Panc1 (cell line): ENCODE data around the gene HSPBP1. TPM values are rescaled to one million over a fixed set of nuclear protein-coding genes. Genes with fewer than 3 reads are reported as not detected.

Experiments used
- ATAC-seq: fragments of 200-7000 bp; cut with Tn5 transposase; 2 replicates; pipeline ENCODE4 v1.9.1; 2020; ENCODE audit warnings: mild to moderate bottlenecking, moderate library complexity
- BruUV-seq: library from RNA; stranded (reverse); fragments of 400-500 nt; replicated peaks from 2 replicates; lab custom pipeline; 2021; lab: Mats Ljungman, UMichigan
- CTCF ChIA-PET: fragments of 300-600 bp; sonication (Branson Sonifier 250); formaldehyde crosslinking; loops from one replicate; lab custom pipeline; 2022; ENCODE audit warnings: antibody characterized with exemption; lab: Charles Lee
- POLR2A ChIA-PET: fragments of 300-600 bp; sonication (Branson Sonifier 250); formaldehyde crosslinking; loops from one replicate; lab custom pipeline; 2022; ENCODE audit warnings: antibody characterized with exemption; lab: Charles Lee
- DNase-seq: peaks from one replicate; pipeline ENCODE4 v3.0.0-alpha.2; 2010; ENCODE audit warnings: low read depth, low spot score
- H3K27ac ChIP-seq: 2 replicates; pipeline ENCODE4 v1.5.1; 2011; ENCODE audit warnings: mild to moderate bottlenecking, low read length, inconsistent platforms
- H3K27me3 ChIP-seq: fragments of 200-500 bp; sonication (Bioruptor generic); 2 replicates; pipeline ENCODE4 v1.6.0; 2014; ENCODE audit warnings: low read length, inconsistent platforms; ENCODE audit not compliant: control insufficient read depth, insufficient read depth
- H3K36me3 ChIP-seq: fragments of 200-500 bp; sonication (Bioruptor generic); 2 replicates; pipeline ENCODE4 v1.5.1; 2014; ENCODE audit warnings: inconsistent platforms, mild to moderate bottlenecking, low read length, moderate library complexity; ENCODE audit not compliant: control insufficient read depth, insufficient read depth
- H3K4me1 ChIP-seq: 2 replicates; pipeline ENCODE4 v1.5.1; 2011; ENCODE audit warnings: inconsistent platforms, mild to moderate bottlenecking, low read length, moderate library complexity; ENCODE audit not compliant: control insufficient read depth, insufficient read depth
- H3K4me3 ChIP-seq, 2 experiments: 2 replicates each; pipeline ENCODE4 v1.5.1; 2011 to 2012; ENCODE audit warnings: low read depth in 2 of 2, low read length in 2 of 2, mild to moderate bottlenecking in 2 of 2, inconsistent platforms in 1 of 2, moderate library complexity in 1 of 2
- H3K9me3 ChIP-seq: fragments of 200-500 bp; sonication (Bioruptor generic); 2 replicates; pipeline ENCODE4 v1.5.1; 2014; ENCODE audit warnings: low read depth, mild to moderate bottlenecking, inconsistent platforms, low read length, moderate library complexity; ENCODE audit not compliant: control insufficient read depth, insufficient read depth
- POLR2AphosphoS5 ChIP-seq: IDR thresholded peaks from 2 replicates; pipeline ENCODE4 v1.6.1; 2012; ENCODE audit warnings: mild to moderate bottlenecking, low read depth, low read length, moderate library complexity
- SIN3A ChIP-seq: IDR thresholded peaks from 2 replicates; pipeline ENCODE4 v1.6.1; 2012; ENCODE audit warnings: low read depth, mild to moderate bottlenecking, low read length, moderate library complexity, borderline replicate concordance; ENCODE audit not compliant: insufficient read depth
- TCF7L2 ChIP-seq: IDR thresholded peaks from 2 replicates; pipeline ENCODE4 v1.6.1; 2011; ENCODE audit warnings: mild to moderate bottlenecking, low read depth, low read length, inconsistent platforms
- in situ Hi-C: cut with HindIII; loops from 2 replicates; pipeline ENCODE4 v1.10.0; 2016; ENCODE audit warnings: low sequenced_read_pairs, low pct_unique_long_range_greater_than_20kb
- intact Hi-C: fragments of 100-400 bp; cut with micrococcal nuclease; formaldehyde crosslinking; loops from one replicate; pipeline ENCODE4 v1.10.0; 2022; ENCODE audit not compliant: unreplicated experiment
- total RNA-seq: library from RNA; stranded (reverse); gene quantifications from one replicate; pipeline ENCODE4 v1.2.1, GENCODE V29; 2021; ENCODE audit not compliant: unreplicated experiment
- TF ChIP-seq, protein P1 (sequence below): fragments of 450-650 bp; IDR thresholded peaks from 2 replicates; pipeline ENCODE4 v1.5.1; 2017; ENCODE audit warnings: mild to moderate bottlenecking
- TF ChIP-seq, protein P2 (sequence below), 2 experiments: IDR thresholded peaks; 2 replicates each; pipeline ENCODE4 v1.6.1; 2011 to 2012; ENCODE audit warnings: low read depth in 2 of 2, control low read depth in 1 of 2, low read length in 1 of 2, mild to moderate bottlenecking in 1 of 2, moderate library complexity in 1 of 2; ENCODE audit not compliant: insufficient read depth in 1 of 2

The HSPBP1 gene
- total RNA-seq, 1 experiment from 2014 or later, result 84.2 TPM

GRCh38 chr19:55230329-55230728, 49.6 kb downstream of the HSPBP1 start:
- intact Hi-C loops (no loop called here), in situ Hi-C loops (no loop called here)
- ChIA-PET CTCF (no interaction called here), POLR2A (no interaction called here)
- TF ChIP-seq SIN3A, result no peak
- TF ChIP-seq, protein P1, sequence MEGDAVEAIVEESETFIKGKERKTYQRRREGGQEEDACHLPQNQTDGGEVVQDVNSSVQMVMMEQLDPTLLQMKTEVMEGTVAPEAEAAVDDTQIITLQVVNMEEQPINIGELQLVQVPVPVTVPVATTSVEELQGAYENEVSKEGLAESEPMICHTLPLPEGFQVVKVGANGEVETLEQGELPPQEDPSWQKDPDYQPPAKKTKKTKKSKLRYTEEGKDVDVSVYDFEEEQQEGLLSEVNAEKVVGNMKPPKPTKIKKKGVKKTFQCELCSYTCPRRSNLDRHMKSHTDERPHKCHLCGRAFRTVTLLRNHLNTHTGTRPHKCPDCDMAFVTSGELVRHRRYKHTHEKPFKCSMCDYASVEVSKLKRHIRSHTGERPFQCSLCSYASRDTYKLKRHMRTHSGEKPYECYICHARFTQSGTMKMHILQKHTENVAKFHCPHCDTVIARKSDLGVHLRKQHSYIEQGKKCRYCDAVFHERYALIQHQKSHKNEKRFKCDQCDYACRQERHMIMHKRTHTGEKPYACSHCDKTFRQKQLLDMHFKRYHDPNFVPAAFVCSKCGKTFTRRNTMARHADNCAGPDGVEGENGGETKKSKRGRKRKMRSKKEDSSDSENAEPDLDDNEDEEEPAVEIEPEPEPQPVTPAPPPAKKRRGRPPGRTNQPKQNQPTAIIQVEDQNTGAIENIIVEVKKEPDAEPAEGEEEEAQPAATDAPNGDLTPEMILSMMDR, result no peak
- no peak for TF ChIP-seq POLR2AphosphoS5
- TF ChIP-seq, protein P2, sequence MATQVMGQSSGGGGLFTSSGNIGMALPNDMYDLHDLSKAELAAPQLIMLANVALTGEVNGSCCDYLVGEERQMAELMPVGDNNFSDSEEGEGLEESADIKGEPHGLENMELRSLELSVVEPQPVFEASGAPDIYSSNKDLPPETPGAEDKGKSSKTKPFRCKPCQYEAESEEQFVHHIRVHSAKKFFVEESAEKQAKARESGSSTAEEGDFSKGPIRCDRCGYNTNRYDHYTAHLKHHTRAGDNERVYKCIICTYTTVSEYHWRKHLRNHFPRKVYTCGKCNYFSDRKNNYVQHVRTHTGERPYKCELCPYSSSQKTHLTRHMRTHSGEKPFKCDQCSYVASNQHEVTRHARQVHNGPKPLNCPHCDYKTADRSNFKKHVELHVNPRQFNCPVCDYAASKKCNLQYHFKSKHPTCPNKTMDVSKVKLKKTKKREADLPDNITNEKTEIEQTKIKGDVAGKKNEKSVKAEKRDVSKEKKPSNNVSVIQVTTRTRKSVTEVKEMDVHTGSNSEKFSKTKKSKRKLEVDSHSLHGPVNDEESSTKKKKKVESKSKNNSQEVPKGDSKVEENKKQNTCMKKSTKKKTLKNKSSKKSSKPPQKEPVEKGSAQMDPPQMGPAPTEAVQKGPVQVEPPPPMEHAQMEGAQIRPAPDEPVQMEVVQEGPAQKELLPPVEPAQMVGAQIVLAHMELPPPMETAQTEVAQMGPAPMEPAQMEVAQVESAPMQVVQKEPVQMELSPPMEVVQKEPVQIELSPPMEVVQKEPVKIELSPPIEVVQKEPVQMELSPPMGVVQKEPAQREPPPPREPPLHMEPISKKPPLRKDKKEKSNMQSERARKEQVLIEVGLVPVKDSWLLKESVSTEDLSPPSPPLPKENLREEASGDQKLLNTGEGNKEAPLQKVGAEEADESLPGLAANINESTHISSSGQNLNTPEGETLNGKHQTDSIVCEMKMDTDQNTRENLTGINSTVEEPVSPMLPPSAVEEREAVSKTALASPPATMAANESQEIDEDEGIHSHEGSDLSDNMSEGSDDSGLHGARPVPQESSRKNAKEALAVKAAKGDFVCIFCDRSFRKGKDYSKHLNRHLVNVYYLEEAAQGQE (IDR thresholded peaks at IDR 0.05; ENCODE audit: insufficient read depth in 1 of 2, low read depth in 2 of 2, low read length in 1 of 2), result no peak
- TF ChIP-seq TCF7L2, result no peak
- Histone ChIP-seq H3K36me3 (peaks cover 25% of the 10 kb centered on the region), H3K27me3 (no peaks in the 10 kb centered on the region), H3K4me3 (no peak overlapping the region), H3K4me1 (peaks cover 13% of the 10 kb centered on the region; the same call in 1 of the 2 replicates), H3K27ac (no peak overlapping the region), H3K9me3 (no peaks in the 10 kb centered on the region)
- ATAC-seq (no peak), DNase-seq (no peak)
- no TSS peak for BruUV-seq

GRCh38 chr19:55229789-55230182, 50.1 kb downstream of the HSPBP1 start:
- DNase-seq (no peak), ATAC-seq (no peak)
- no peaks in the 10 kb centered on the region for H3K27me3 ChIP-seq
- in situ Hi-C loops (no loop called here), intact Hi-C loops (no loop called here)
- TF ChIP-seq POLR2AphosphoS5, result no peak
- TF ChIP-seq TCF7L2, result no peak
- no peak for TF ChIP-seq SIN3A
- TF ChIP-seq, protein P2 (IDR thresholded peaks at IDR 0.05; ENCODE audit: insufficient read depth in 1 of 2, low read depth in 2 of 2, low read length in 1 of 2), result no peak
- TF ChIP-seq, protein P1, result no peak
- CTCF ChIA-PET, result no interaction called here
- no peaks in the 10 kb centered on the region for H3K9me3 ChIP-seq
- POLR2A ChIA-PET, result no interaction called here
- peaks cover 25% of the 10 kb centered on the region for H3K36me3 ChIP-seq
- no peak overlapping the region for H3K4me3 ChIP-seq
- peaks cover 13% of the 10 kb centered on the region; the same call in 1 of the 2 replicates for H3K4me1 ChIP-seq
- BruUV-seq, result TSS peak; percentile 88
- H3K27ac ChIP-seq, result no peak overlapping the region
